GM19328 (cell line): ENCODE results near the gene SUSD5.
"Not testable (repeated sequence)": the region's sequence is repeated elsewhere in the genome, so short reads cannot be mapped to it uniquely, and the experiment has no call there.

Experiments used
- ATAC-seq: cut with Tn5 transposase; IDR thresholded peaks from one replicate; pipeline ENCODE4 v1.9.1; 2021; ENCODE audit warnings: mild to moderate bottlenecking, moderate library complexity; ENCODE audit not compliant: unreplicated experiment

Gene SUSD5

GRCh38 chr3:33117461-33117860 lies 101.1 kb downstream of the SUSD5 start:
- ATAC-seq: no peak

- no peak for ATAC-seq
These were observed 103.4 kb downstream of the SUSD5 start for GRCh38 chr3:33115024-33115768.

- ATAC-seq: no peak
These were observed 104.0 kb downstream of the SUSD5 start for GRCh38 chr3:33114622-33115023.

GRCh38 chr3:33113772-33114621 lies 104.6 kb downstream of the SUSD5 start, which contains the start of gene CRTAP:
Gene CRTAP (plus strand): TSS chr3:33114014. CDS start chr3:33114078, 64 bp downstream.
- peak; percentile 80 for ATAC-seq

- peak; percentile 37 for ATAC-seq
These were observed 107.0 kb downstream of the SUSD5 start for GRCh38 chr3:33111581-33111980.

GRCh38 chr3:33106854-33107253 lies 111.8 kb downstream of the SUSD5 start:
- ATAC-seq: not testable (repeated sequence)

GRCh38 chr3:33105341-33105948 lies 113.2 kb downstream of the SUSD5 start:
- ATAC-seq: no peak

GRCh38 chr3:33104803-33105202 lies 113.8 kb downstream of the SUSD5 start:
- no peak for ATAC-seq

GRCh38 chr3:33103480-33103879 lies 115.1 kb downstream of the SUSD5 start:
- no peak for ATAC-seq

- no peak for ATAC-seq
These were observed 115.6 kb downstream of the SUSD5 start for GRCh38 chr3:33103034-33103433.

GRCh38 chr3:33100229-33100628 lies 118.4 kb downstream of the SUSD5 start:
- no peak for ATAC-seq
